HepG2 (cell line): ENCODE results near the gene THRA. TPM values are rescaled to one million over a fixed set of nuclear protein-coding genes. Genes with fewer than 3 reads are reported as not detected.

ENCODE experiments used
- BCL3 ChIP-seq: sonication (generic); formaldehyde crosslinking; IDR thresholded peaks from 2 replicates; pipeline ENCODE4 v1.5.1; 2020; ENCODE audit warnings: mild to moderate bottlenecking, missing genetic modification reagents, moderate library complexity
- EEA1 ChIP-seq: sonication (generic); formaldehyde crosslinking; IDR thresholded peaks from 2 replicates; pipeline ENCODE4 v1.5.1; 2020; ENCODE audit warnings: mild to moderate bottlenecking, missing genetic modification reagents, borderline replicate concordance
- ERF ChIP-seq: IDR thresholded peaks from 2 replicates; pipeline ENCODE4 v1.6.1; 2018; ENCODE audit warnings: missing biosample characterization, missing genetic modification reagents
- GTF2F1 ChIP-seq: fragments of 150-350 bp; IDR thresholded peaks from 2 replicates; pipeline ENCODE4 v1.6.1; 2014; ENCODE audit warnings: low read length
- HHEX ChIP-seq: IDR thresholded peaks from 2 replicates; pipeline ENCODE4 v1.6.1; 2016; ENCODE audit warnings: control low read depth
- MAX ChIP-seq: IDR thresholded peaks from 2 replicates; pipeline ENCODE4 v1.6.1; 2012; ENCODE audit warnings: inconsistent platforms
- SIX4 ChIP-seq: sonication (generic); formaldehyde crosslinking; IDR thresholded peaks from 2 replicates; pipeline ENCODE4 v1.4.0; 2020; ENCODE audit warnings: missing genetic modification reagents
- STAG1 ChIP-seq: sonication (generic); formaldehyde crosslinking; IDR thresholded peaks from 2 replicates; pipeline ENCODE4 v1.4.0; 2020; ENCODE audit warnings: missing genetic modification reagents
- USF2 ChIP-seq, 2 experiments: sonication (generic) in 1 of 2; formaldehyde crosslinking in 1 of 2; IDR thresholded peaks; 2 replicates each; pipeline versions ENCODE4 v1.5.1 to v1.6.1; 2011 to 2020; ENCODE audit warnings: borderline replicate concordance in 1 of 2, low read depth in 1 of 2, low read length in 1 of 2, mild to moderate bottlenecking in 1 of 2, missing genetic modification reagents in 1 of 2, moderate library complexity in 1 of 2
- ZC3H4 ChIP-seq: sonication (generic); formaldehyde crosslinking; IDR thresholded peaks from 2 replicates; pipeline ENCODE4 v1.4.0; 2020; ENCODE audit warnings: missing genetic modification reagents, borderline replicate concordance
- ZNF430 ChIP-seq: sonication (generic); formaldehyde crosslinking; IDR thresholded peaks from 2 replicates; pipeline ENCODE4 v1.9.0; 2021; ENCODE audit warnings: mild to moderate bottlenecking, missing genetic modification reagents
- ZNF552 ChIP-seq: sonication (generic); formaldehyde crosslinking; IDR thresholded peaks from 2 replicates; pipeline ENCODE4 v1.9.0; 2022; ENCODE audit warnings: missing genetic modification reagents, mild to moderate bottlenecking, borderline replicate concordance
- ZNF687 ChIP-seq: sonication (generic); formaldehyde crosslinking; IDR thresholded peaks from 2 replicates; pipeline ENCODE4 v1.5.1; 2020; ENCODE audit warnings: mild to moderate bottlenecking, missing genetic modification reagents, moderate library complexity
- ZSCAN20 ChIP-seq: sonication (generic); formaldehyde crosslinking; IDR thresholded peaks from 2 replicates; pipeline ENCODE4 v1.4.0; 2020; ENCODE audit warnings: missing genetic modification reagents, mild to moderate bottlenecking, borderline replicate concordance
- ZSCAN21 ChIP-seq: sonication (generic); formaldehyde crosslinking; IDR thresholded peaks from 2 replicates; pipeline ENCODE4 v1.8.0; 2022; ENCODE audit warnings: mild to moderate bottlenecking, missing genetic modification reagents, moderate library complexity, borderline replicate concordance
- polyA plus RNA-seq, 8 experiments: library from polyadenylated mRNA; depleted of rRNA in 3 of 8; stranded (reverse) in 7 of 8; unstranded in 1 of 8; fragments of >200 nt; fragmentation: Illumina TruSeq in 4 of 8; extraction: Trizol in 4 of 8; gene quantifications; 2 replicates each; pipeline versions ENCODE4 v1.2.1 to v1.2.3, GENCODE V29; 2011 to 2016; ENCODE audit warnings: low read depth in 4 of 8, missing spikeins in 1 of 8, mixed read lengths in 1 of 8; ENCODE audit not compliant: insufficient read depth in 1 of 8
- total RNA-seq, 5 experiments: library from RNA; depleted of rRNA; stranded (reverse); fragments of >200 nt; fragmentation: Illumina TruSeq; extraction: Trizol; gene quantifications; 2 replicates each; pipeline ENCODE4 v1.2.3, GENCODE V29; 2016; ENCODE audit warnings: low read depth in 1 of 5
- TF ChIP-seq, protein P1 (sequence below), 2 experiments: IDR thresholded peaks; 2 replicates each; pipeline ENCODE4 v1.6.1; 2011 to 2012; ENCODE audit warnings: low read length in 2 of 2, borderline replicate concordance in 1 of 2, low read depth in 1 of 2, mild to moderate bottlenecking in 1 of 2, moderate library complexity in 1 of 2

The THRA gene
- total and polyA plus RNA-seq, 2 of the 13 experiments (the other 11 are each of a cell fraction or from before 2014, with no cell fraction given), result 8.0 to 9.9 TPM

DNA sequence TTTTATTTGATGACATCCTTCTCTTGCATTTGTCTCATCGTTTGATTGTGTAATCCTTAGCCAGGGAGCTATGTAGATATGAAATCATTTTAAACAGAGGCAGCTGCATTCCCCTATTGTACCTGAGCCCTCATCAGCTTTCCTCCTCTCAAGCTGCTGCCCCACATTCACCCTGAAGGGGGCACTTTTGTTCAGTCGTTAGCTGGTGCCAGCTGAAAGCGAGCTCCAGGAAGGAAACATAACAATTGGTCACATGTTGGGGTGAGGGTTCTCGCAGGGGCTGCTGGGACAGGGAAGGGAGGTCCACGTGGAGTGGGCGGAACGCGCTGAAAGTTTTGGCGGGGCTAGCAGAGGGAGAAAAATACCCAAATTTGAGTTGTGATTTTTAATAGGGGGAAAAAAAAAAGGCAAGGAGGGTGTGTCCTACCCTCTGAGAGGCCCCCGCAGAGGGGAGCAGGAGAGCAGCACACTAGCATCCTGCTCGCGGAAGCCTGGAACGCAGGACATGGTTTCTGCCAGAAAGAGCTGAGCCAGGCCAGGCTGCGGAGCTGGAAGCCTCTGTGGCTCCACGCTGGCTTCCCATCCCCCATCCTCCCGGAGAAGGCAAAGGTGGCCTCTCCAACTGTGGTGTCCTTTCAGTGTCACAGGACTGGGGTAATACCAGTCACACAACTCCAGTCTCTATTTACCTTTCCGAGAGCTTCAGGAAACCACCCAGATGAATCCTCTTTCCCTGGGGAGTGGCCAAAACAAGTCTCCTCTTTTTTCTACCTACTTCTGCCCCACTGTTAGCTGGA, 50.5 kb downstream of the THRA start (continued):
- TF ChIP-seq GTF2F1 (no peak), BCL3 (CRISPR knock-in tag) (peak; percentile 81), ZNF687 (CRISPR knock-in tag) (peak; percentile 98), ZSCAN21 (CRISPR knock-in tag) (peak; percentile 72), USF2 (IDR thresholded peaks at IDR 0.05; ENCODE audit: low read depth, low read length) (peak; percentile 93), USF2 (CRISPR knock-in tag; IDR thresholded peaks at IDR 0.05; ENCODE audit: borderline replicate concordance) (peak; percentile 98; the same call in 1 of the 2 replicates), ZNF430 (CRISPR knock-in tag) (0 out of 2 replicates have a peak, but pooled peaks have one; percentile 80), ZSCAN20 (CRISPR knock-in tag) (no peak), ZC3H4 (peak; percentile 15; the same call in 1 of the 2 replicates), MAX (peak; percentile 99), ERF (CRISPR knock-in tag) (peak; percentile 80), EEA1 (CRISPR knock-in tag) (0 out of 2 replicates have a peak, but pooled peaks have one; percentile 52), ZNF552 (CRISPR knock-in tag) (no peak), SIX4 (peak; percentile 48; the same call in 1 of the 2 replicates), STAG1 (CRISPR knock-in tag) (peak; percentile 93), HHEX (CRISPR knock-in tag) (peak; percentile 48; the same call in 1 of the 2 replicates)
- TF ChIP-seq, protein P1, sequence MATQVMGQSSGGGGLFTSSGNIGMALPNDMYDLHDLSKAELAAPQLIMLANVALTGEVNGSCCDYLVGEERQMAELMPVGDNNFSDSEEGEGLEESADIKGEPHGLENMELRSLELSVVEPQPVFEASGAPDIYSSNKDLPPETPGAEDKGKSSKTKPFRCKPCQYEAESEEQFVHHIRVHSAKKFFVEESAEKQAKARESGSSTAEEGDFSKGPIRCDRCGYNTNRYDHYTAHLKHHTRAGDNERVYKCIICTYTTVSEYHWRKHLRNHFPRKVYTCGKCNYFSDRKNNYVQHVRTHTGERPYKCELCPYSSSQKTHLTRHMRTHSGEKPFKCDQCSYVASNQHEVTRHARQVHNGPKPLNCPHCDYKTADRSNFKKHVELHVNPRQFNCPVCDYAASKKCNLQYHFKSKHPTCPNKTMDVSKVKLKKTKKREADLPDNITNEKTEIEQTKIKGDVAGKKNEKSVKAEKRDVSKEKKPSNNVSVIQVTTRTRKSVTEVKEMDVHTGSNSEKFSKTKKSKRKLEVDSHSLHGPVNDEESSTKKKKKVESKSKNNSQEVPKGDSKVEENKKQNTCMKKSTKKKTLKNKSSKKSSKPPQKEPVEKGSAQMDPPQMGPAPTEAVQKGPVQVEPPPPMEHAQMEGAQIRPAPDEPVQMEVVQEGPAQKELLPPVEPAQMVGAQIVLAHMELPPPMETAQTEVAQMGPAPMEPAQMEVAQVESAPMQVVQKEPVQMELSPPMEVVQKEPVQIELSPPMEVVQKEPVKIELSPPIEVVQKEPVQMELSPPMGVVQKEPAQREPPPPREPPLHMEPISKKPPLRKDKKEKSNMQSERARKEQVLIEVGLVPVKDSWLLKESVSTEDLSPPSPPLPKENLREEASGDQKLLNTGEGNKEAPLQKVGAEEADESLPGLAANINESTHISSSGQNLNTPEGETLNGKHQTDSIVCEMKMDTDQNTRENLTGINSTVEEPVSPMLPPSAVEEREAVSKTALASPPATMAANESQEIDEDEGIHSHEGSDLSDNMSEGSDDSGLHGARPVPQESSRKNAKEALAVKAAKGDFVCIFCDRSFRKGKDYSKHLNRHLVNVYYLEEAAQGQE (IDR thresholded peaks at IDR 0.05; ENCODE audit: borderline replicate concordance in 1 of 2, low read depth in 1 of 2, low read length in 2 of 2), result peak in 1 of 2 experiments; percentile 75; a peak in 1 of 4 replicates
